Measurements from ENCODE around the gene DDX5. TPM values are rescaled to one million over a fixed set of nuclear protein-coding genes. Genes with fewer than 3 reads are reported as not detected.

The DDX5 gene
- 293 and 315 TPM in 2 replicates for total RNA-seq (2014; rRNA removed; shearing (Covaris generic); ENCODE audit: low replicate concordance)

DNA sequence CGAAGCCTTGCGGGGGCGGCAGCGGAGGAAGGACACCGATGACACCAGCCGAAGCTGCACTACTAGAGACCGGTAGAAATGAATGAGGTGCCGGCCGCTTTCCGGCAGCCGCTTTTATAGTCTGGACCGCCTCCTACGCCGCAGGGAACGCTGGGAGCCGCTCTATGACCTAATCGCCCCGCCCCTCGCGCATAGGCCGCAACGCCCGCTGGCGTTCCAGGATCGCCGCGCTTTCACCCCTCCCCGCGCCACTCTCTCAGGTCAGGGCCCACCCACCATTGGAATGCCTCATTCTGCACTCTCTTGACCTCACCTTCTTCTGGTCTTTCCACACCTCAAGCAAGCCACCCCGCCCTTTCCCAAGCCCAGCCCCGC is at the start of gene DDX5:
Gene DDX5, minus strand, starts transcription at position 89 of the 375 bp plus-strand sequence. CDS start 170 bp downstream, outside the sequence.
- in situ Hi-C loops (cut with HindIII; ENCODE audit: low pct_unique_long_range_greater_than_20kb, low sequenced_read_pairs) = no loop called here
- DNase-seq (ENCODE audit: low read depth) = no peak

GRCh38 chr17:64555281-64555680 is 49.2 kb upstream of the DDX5 start:
- in situ Hi-C loops (cut with HindIII; ENCODE audit: low pct_unique_long_range_greater_than_20kb, low sequenced_read_pairs) = no loop called here
- no peak for DNase-seq (ENCODE audit: low read depth)

DNA sequence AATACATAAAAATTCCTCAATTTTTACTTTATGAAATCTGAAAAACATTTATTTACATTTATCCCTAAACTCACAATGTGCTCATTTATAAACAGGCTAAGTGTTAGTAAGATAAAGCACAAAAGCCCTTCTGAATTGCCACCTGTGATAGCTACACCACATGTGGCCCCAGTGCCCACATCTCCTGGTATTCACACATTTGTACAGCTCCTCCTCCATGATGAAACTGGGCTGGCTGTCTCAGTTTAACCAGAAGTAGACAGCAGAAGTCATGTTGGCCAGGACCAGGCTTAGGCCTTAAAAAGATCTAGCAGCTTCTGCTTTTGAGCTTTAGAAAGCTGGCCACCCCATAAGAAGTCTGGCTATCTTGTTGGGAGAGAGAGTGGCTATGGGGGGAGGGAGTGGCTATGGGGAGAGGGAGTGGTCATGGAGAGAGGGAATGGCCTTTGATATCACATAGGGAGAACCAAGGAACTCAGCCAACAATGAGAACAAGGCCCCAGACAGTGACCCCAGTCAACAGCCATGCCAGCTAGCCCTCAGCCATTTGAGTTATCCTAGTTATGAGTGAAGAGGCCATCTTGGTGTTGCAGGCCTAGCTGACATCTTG is 48.0 kb upstream of the DDX5 start:
- DNase-seq (ENCODE audit: low read depth) = no peak
- in situ Hi-C loops (cut with HindIII; ENCODE audit: low pct_unique_long_range_greater_than_20kb, low sequenced_read_pairs) = no loop called here

DNA sequence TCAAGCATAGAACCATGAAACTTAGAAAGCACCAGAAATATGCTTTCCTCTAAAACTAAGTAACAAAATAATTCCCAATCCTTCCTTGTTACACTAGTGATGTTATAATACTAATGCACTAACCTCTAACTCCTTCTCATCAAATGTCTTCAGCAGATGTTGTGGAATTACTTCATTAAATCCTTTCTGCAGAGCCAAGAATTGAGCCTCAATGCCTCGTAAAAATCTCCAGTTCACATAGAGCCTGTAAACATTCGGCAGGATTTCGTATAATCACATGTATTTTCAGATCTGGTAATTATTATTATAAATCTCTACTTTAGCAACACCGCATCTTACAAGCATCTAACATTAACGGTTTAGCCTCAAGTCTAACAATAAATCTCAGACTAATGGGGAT is 45.4 kb upstream of the DDX5 start:
- in situ Hi-C loops (cut with HindIII; ENCODE audit: low pct_unique_long_range_greater_than_20kb, low sequenced_read_pairs) = no loop called here
- DNase-seq (ENCODE audit: low read depth) = no peak

- in situ Hi-C loops (cut with HindIII; ENCODE audit: low pct_unique_long_range_greater_than_20kb, low sequenced_read_pairs) = no loop called here
Observed at GRCh38 chr17:64547319-64547718, 41.2 kb upstream of the DDX5 start.

GRCh38 chr17:64546716-64547115 is 40.6 kb upstream of the DDX5 start:
- in situ Hi-C loops (cut with HindIII; ENCODE audit: low pct_unique_long_range_greater_than_20kb, low sequenced_read_pairs) = no loop called here
- DNase-seq (ENCODE audit: low read depth) = no peak

More at GRCh38 chr17:64547319-64547718, 41.2 kb upstream of the DDX5 start:
- DNase-seq (ENCODE audit: low read depth) = no peak

GRCh38 chr17:64544742-64545141 is 38.7 kb upstream of the DDX5 start:
- in situ Hi-C loops (cut with HindIII; ENCODE audit: low pct_unique_long_range_greater_than_20kb, low sequenced_read_pairs) = no loop called here
- DNase-seq (ENCODE audit: low read depth) = no peak

DNA sequence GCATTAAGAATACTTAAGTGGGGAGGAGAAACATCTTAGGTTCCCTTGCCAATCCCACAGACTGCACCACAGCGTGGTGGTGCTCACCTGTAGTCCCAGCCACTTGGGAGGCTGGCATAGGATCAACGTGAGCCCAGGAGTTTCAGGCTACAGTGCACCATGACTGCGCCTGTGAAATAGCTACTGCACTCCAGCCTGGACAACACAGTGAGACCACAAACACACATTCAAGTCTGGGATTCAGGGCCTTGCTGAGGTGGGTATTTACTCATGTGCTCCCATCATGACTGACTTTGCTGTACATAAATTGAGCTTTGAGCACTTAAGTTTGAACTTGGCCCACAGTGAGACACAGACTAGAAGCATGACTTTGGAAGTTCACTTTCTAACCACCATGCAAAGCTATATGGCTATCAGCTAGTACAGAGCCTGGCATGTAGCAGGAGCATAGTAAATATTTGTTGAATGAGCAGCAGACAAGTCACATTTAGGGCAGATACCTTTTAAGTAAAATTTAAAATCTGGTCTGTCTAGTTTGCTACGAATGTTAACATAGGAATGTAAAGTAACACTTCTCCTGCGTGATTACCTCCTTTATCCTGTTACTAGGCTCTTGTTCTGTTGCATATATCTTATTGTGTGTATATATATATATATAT is 34.2 kb upstream of the DDX5 start:
- no peak for DNase-seq (ENCODE audit: low read depth)
- in situ Hi-C loops (cut with HindIII; ENCODE audit: low pct_unique_long_range_greater_than_20kb, low sequenced_read_pairs) = no loop called here

- in situ Hi-C loops (cut with HindIII; ENCODE audit: low pct_unique_long_range_greater_than_20kb, low sequenced_read_pairs) = no loop called here
Observed at GRCh38 chr17:64538508-64539130, 32.5 kb upstream of the DDX5 start.

DNA sequence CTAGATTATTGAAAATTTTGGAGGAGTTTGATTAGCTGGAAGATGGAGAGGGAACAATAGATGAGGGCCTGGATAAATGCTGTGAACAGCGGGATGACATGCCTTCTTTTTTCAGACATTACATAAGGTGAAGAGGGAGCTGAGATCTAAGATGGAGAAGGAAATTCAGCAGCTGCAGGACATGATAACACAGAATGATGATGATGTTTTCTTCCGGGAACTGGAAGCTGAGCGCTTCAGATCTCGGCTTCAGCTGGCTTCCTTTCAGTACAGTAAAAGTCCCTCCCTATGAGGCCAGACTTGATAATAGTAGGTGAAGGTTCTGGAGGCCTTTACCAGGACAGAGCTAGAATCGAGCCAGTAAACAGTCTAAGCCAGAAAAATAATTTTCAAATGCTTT is 31.4 kb upstream of the DDX5 start:
- no peak for DNase-seq (ENCODE audit: low read depth)
- in situ Hi-C loops (cut with HindIII; ENCODE audit: low pct_unique_long_range_greater_than_20kb, low sequenced_read_pairs) = no loop called here

More at GRCh38 chr17:64538508-64539130, 32.5 kb upstream of the DDX5 start:
- DNase-seq (ENCODE audit: low read depth) = no peak

- no peak for DNase-seq (ENCODE audit: low read depth)
- in situ Hi-C loops (cut with HindIII; ENCODE audit: low pct_unique_long_range_greater_than_20kb, low sequenced_read_pairs) = no loop called here
Observed at GRCh38 chr17:64536913-64537312, 30.8 kb upstream of the DDX5 start.

- in situ Hi-C loops (cut with HindIII; ENCODE audit: low pct_unique_long_range_greater_than_20kb, low sequenced_read_pairs) = no loop called here
- DNase-seq (ENCODE audit: low read depth) = no peak
Observed at GRCh38 chr17:64535357-64535756, 29.3 kb upstream of the DDX5 start.

DNA sequence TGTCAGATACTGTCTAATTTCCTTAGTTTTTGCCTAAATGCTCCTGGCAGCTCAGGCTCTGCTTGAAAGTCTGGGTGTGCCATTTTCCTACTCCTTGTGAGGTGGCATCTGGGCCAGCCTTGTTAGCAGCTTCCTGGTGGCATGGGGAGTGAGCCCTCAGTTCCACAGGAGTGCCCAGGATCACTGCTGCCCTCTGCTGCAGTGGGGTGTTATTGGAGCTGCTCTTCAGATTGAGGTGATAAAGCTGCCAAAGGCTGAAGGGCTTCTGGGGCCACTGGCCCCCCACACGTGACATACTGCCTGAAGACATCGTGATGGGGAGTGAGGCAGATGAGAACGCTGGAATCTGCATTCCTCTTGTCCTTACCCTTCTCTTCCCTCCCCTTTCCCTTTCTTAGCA is 28.1 kb upstream of the DDX5 start:
- in situ Hi-C loops (cut with HindIII; ENCODE audit: low pct_unique_long_range_greater_than_20kb, low sequenced_read_pairs) = no loop called here
- DNase-seq (ENCODE audit: low read depth) = no peak

GRCh38 chr17:64533784-64534183 is 27.7 kb upstream of the DDX5 start:
- DNase-seq (ENCODE audit: low read depth) = no peak
- in situ Hi-C loops (cut with HindIII; ENCODE audit: low pct_unique_long_range_greater_than_20kb, low sequenced_read_pairs) = no loop called here

GRCh38 chr17:64532409-64532808 is 26.3 kb upstream of the DDX5 start:
- in situ Hi-C loops (cut with HindIII; ENCODE audit: low pct_unique_long_range_greater_than_20kb, low sequenced_read_pairs) = no loop called here

GRCh38 chr17:64531955-64532371 is 25.9 kb upstream of the DDX5 start:
- in situ Hi-C loops (cut with HindIII; ENCODE audit: low pct_unique_long_range_greater_than_20kb, low sequenced_read_pairs) = no loop called here
- no peak for DNase-seq (ENCODE audit: low read depth)

More at GRCh38 chr17:64532409-64532808, 26.3 kb upstream of the DDX5 start:
- no peak for DNase-seq (ENCODE audit: low read depth)

DNA sequence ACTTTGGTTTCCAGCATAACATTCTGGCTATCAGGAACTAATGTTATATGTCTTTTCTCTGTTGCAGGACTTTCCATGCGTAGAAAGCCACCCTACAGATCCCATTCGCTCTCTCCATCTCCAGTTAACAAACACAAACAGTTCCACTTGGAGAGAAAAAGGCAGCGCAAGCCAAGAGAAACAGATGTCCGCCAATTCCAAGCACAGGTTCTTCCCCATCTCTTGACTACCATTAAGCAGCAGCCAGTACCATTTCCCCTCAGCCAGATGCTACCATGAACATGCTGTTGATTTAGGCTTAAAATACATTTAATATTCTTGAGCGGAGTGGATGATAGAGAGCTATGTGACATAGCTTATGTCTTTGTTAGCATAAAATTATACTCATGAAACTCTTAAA is 23.1 kb upstream of the DDX5 start:
- in situ Hi-C loops (cut with HindIII; ENCODE audit: low pct_unique_long_range_greater_than_20kb, low sequenced_read_pairs) = no loop called here
- no peak for DNase-seq (ENCODE audit: low read depth)

- in situ Hi-C loops (cut with HindIII; ENCODE audit: low pct_unique_long_range_greater_than_20kb, low sequenced_read_pairs) = no loop called here
- no peak for DNase-seq (ENCODE audit: low read depth)
Observed at GRCh38 chr17:64527914-64528313, 21.8 kb upstream of the DDX5 start.

DNA sequence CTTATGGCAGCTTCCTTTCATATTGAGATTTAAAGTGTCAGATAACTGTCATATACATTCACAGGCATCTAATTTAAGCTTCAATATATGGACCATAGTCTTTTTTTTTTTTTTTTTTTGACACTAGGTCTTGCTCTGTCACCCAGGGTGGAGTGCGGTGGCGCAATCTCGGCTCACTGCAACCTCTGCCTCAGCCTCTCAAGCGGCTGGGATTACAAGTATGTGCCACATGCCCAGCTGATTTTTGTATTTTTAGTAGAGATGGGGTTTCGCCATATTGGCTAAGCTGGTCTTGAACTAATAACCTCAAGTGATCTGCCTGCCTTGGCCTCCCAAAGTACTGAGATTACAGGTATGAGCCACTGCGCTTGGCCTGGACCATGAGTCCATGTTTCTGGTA is 14.3 kb upstream of the DDX5 start:
- in situ Hi-C loops (cut with HindIII; ENCODE audit: low pct_unique_long_range_greater_than_20kb, low sequenced_read_pairs) = no loop called here
- DNase-seq (ENCODE audit: low read depth) = no peak

GRCh38 chr17:64519601-64520000 is 13.5 kb upstream of the DDX5 start:
- no peak for DNase-seq (ENCODE audit: low read depth)
- in situ Hi-C loops (cut with HindIII; ENCODE audit: low pct_unique_long_range_greater_than_20kb, low sequenced_read_pairs) = no loop called here
